CD4-positive, CD25-positive, alpha-beta regulatory T cell (primary cell): ENCODE measurements around the gene TWIST2. TPM values are rescaled to one million over a fixed set of nuclear protein-coding genes. Genes with fewer than 3 reads are reported as not detected.

ENCODE experiments used
- ATAC-seq, 2 donors: fragments of 150-1000 bp; cut with Tn5 transposase; one replicate each; pipeline ENCODE4 v1.10.0; 2021; ENCODE audit warnings: low read depth in 2 of 2, moderate number of reproducible peaks in 2 of 2, moderate library complexity in 1 of 2
- DNase-seq, 3 donors: peaks; one replicate each; pipeline versions ENCODE4 v3.0.0 to v3.0.0-alpha.2; 2012 to 2022; ENCODE audit warnings: mixed read lengths in 1 of 3
- H3K27ac ChIP-seq: one replicate; pipeline ENCODE4 v1.7.0; 2013; ENCODE audit warnings: mild to moderate bottlenecking, low read length; ENCODE audit not compliant: insufficient read depth, poor library complexity, severe bottlenecking
- H3K27me3 ChIP-seq: one replicate; pipeline ENCODE4 v1.7.0; 2013; ENCODE audit warnings: low read length; ENCODE audit not compliant: control insufficient read depth, insufficient read depth
- H3K36me3 ChIP-seq: one replicate; pipeline ENCODE4 v1.7.0; 2013; ENCODE audit warnings: mild to moderate bottlenecking, low read length, moderate library complexity; ENCODE audit not compliant: control insufficient read depth, insufficient read depth
- H3K4me1 ChIP-seq: 2 replicates; pipeline ENCODE4 v1.7.0; 2013; ENCODE audit warnings: mild to moderate bottlenecking, low read length; ENCODE audit not compliant: insufficient read depth, control insufficient read depth, poor library complexity, severe bottlenecking
- H3K4me3 ChIP-seq: one replicate; pipeline ENCODE4 v1.7.0; 2013; ENCODE audit warnings: low read depth, mild to moderate bottlenecking, low read length, moderate library complexity
- H3K9me3 ChIP-seq, 2 experiments: 1 replicate in 1 of 2; 2 replicates in 1 of 2; pipeline ENCODE4 v1.7.0; 2013; ENCODE audit warnings: low read length in 2 of 2, mild to moderate bottlenecking in 1 of 2, moderate library complexity in 1 of 2; ENCODE audit not compliant: control insufficient read depth in 2 of 2
- H3K27ac Mint-ChIP-seq, 3 donors: one replicate each; pipeline ENCODE4 v1.8.0; 2020 to 2022; ENCODE audit warnings: mild to moderate bottlenecking in 3 of 3, mixed read lengths in 3 of 3, moderate library complexity in 2 of 3
- H3K27me3 Mint-ChIP-seq: one replicate; pipeline ENCODE4 v1.8.0; 2022; ENCODE audit warnings: mild to moderate bottlenecking, mixed read lengths
- H3K36me3 Mint-ChIP-seq: one replicate; pipeline ENCODE4 v1.8.0; 2020; ENCODE audit warnings: mixed read lengths
- H3K4me1 Mint-ChIP-seq, 4 donors: one replicate each; pipeline ENCODE4 v1.8.0; 2020 to 2022; ENCODE audit warnings: mixed read lengths in 4 of 4, mild to moderate bottlenecking in 1 of 4
- H3K4me3 Mint-ChIP-seq, 4 donors: one replicate each; pipeline ENCODE4 v1.8.0; 2020 to 2022; ENCODE audit warnings: mild to moderate bottlenecking in 4 of 4, mixed read lengths in 4 of 4, moderate library complexity in 3 of 4
- H3K9me3 Mint-ChIP-seq, 7 donors: one replicate each; pipeline ENCODE4 v1.8.0; 2020 to 2022; ENCODE audit warnings: mixed read lengths in 7 of 7, mild to moderate bottlenecking in 3 of 7, moderate library complexity in 2 of 7
- polyA plus RNA-seq, 4 donors: library from polyadenylated mRNA; unstranded; fragments of 300-500 nt; fragmentation: Illumina TruSeq; gene quantifications; one replicate each; pipeline ENCODE4 v1.2.3, GENCODE V29; 2021
- total RNA-seq: library from RNA; stranded (reverse); gene quantifications from one replicate; pipeline ENCODE4 v1.2.3, GENCODE V29; 2022

Gene TWIST2
- total and polyA plus RNA-seq, 5 donors from 2014 or later = not detected

GRCh38 chr2:238895891-238896600 lies 48.2 kb downstream of the TWIST2 start:
- H3K4me1 Mint-ChIP-seq = no peaks in the 10 kb centered on the region
- DNase-seq (no peak), ATAC-seq (no peak)

GRCh38 chr2:238896641-238897040 lies 48.8 kb downstream of the TWIST2 start:
- no peaks in the 10 kb centered on the region for H3K9me3 Mint-ChIP-seq
- H3K4me3 Mint-ChIP-seq = no peak overlapping the region
- no peaks in the 10 kb centered on the region for H3K4me1 Mint-ChIP-seq
- Histone ChIP-seq H3K27me3 (no peaks in the 10 kb centered on the region), H3K4me1 (no peaks in the 10 kb centered on the region), H3K27ac (no peak overlapping the region), H3K9me3 (no peaks in the 10 kb centered on the region), H3K4me3 (no peak overlapping the region), H3K36me3 (no peaks in the 10 kb centered on the region)
- DNase-seq = no peak
- peaks cover 7% of the 10 kb centered on the region for H3K27me3 Mint-ChIP-seq
- no peaks in the 10 kb centered on the region for H3K36me3 Mint-ChIP-seq
- ATAC-seq = no peak
- no peak overlapping the region for H3K27ac Mint-ChIP-seq

More at GRCh38 chr2:238895891-238896600, 48.2 kb downstream of the TWIST2 start:
- no peaks in the 10 kb centered on the region for H3K4me1 ChIP-seq
- no peak overlapping the region for H3K27ac Mint-ChIP-seq
- no peaks in the 10 kb centered on the region for H3K36me3 ChIP-seq
- no peaks in the 10 kb centered on the region for H3K36me3 Mint-ChIP-seq
- H3K9me3 ChIP-seq = no peaks in the 10 kb centered on the region
- no peaks in the 10 kb centered on the region for H3K27me3 ChIP-seq
- H3K27me3 Mint-ChIP-seq = peaks cover 7% of the 10 kb centered on the region
- H3K4me3 Mint-ChIP-seq = no peak overlapping the region
- H3K9me3 Mint-ChIP-seq = no peaks in the 10 kb centered on the region
- H3K27ac ChIP-seq = no peak overlapping the region
- H3K4me3 ChIP-seq = no peak overlapping the region

GRCh38 chr2:238897122-238897880 lies 49.4 kb downstream of the TWIST2 start:
- Histone ChIP-seq H3K4me1 (no peaks in the 10 kb centered on the region), H3K36me3 (no peaks in the 10 kb centered on the region), H3K27ac (no peak overlapping the region), H3K9me3 (no peaks in the 10 kb centered on the region), H3K27me3 (no peaks in the 10 kb centered on the region), H3K4me3 (no peak overlapping the region)
- H3K36me3 Mint-ChIP-seq = no peaks in the 10 kb centered on the region
- H3K27me3 Mint-ChIP-seq = peaks cover 7% of the 10 kb centered on the region
- no peak for DNase-seq
- ATAC-seq = no peak
- no peak overlapping the region for H3K27ac Mint-ChIP-seq
- H3K9me3 Mint-ChIP-seq = no peaks in the 10 kb centered on the region
- H3K4me1 Mint-ChIP-seq = no peaks in the 10 kb centered on the region
- no peak overlapping the region for H3K4me3 Mint-ChIP-seq

GRCh38 chr2:238897911-238898311 lies 50.0 kb downstream of the TWIST2 start:
- no peak overlapping the region for H3K4me3 ChIP-seq
- no peak overlapping the region for H3K4me3 Mint-ChIP-seq
- no peaks in the 10 kb centered on the region for H3K9me3 ChIP-seq
- H3K36me3 Mint-ChIP-seq = no peaks in the 10 kb centered on the region
- DNase-seq = no peak
- H3K9me3 Mint-ChIP-seq = no peaks in the 10 kb centered on the region
- H3K27me3 ChIP-seq = no peaks in the 10 kb centered on the region
- no peaks in the 10 kb centered on the region for H3K4me1 ChIP-seq
- no peak overlapping the region for H3K27ac ChIP-seq
- H3K27ac Mint-ChIP-seq = no peak overlapping the region
- H3K4me1 Mint-ChIP-seq = no peaks in the 10 kb centered on the region
- peaks cover 7% of the 10 kb centered on the region for H3K27me3 Mint-ChIP-seq
- H3K36me3 ChIP-seq = no peaks in the 10 kb centered on the region
- ATAC-seq = no peak

- no peak overlapping the region for H3K27ac ChIP-seq
- Mint-ChIP-seq H3K4me1 (no peaks in the 10 kb centered on the region), H3K27ac (no peak overlapping the region), H3K4me3 (no peak overlapping the region), H3K27me3 (peaks cover 7% of the 10 kb centered on the region), H3K9me3 (no peaks in the 10 kb centered on the region), H3K36me3 (no peaks in the 10 kb centered on the region)
- no peaks in the 10 kb centered on the region for H3K9me3 ChIP-seq
- no peak for DNase-seq
- no peaks in the 10 kb centered on the region for H3K36me3 ChIP-seq
- no peak for ATAC-seq
- no peaks in the 10 kb centered on the region for H3K4me1 ChIP-seq
- no peak overlapping the region for H3K4me3 ChIP-seq
- H3K27me3 ChIP-seq = no peaks in the 10 kb centered on the region
Measured at GRCh38 chr2:238898534-238899281, 50.8 kb downstream of the TWIST2 start.

- DNase-seq = no peak
- no peaks in the 10 kb centered on the region for H3K27me3 ChIP-seq
- no peaks in the 10 kb centered on the region for H3K36me3 ChIP-seq
- Mint-ChIP-seq H3K27me3 (peaks cover 7% of the 10 kb centered on the region), H3K36me3 (no peaks in the 10 kb centered on the region), H3K4me3 (no peak overlapping the region), H3K27ac (no peak overlapping the region), H3K4me1 (no peaks in the 10 kb centered on the region), H3K9me3 (no peaks in the 10 kb centered on the region)
- no peak overlapping the region for H3K4me3 ChIP-seq
- no peak for ATAC-seq
- no peaks in the 10 kb centered on the region for H3K4me1 ChIP-seq
- no peaks in the 10 kb centered on the region for H3K9me3 ChIP-seq
- no peak overlapping the region for H3K27ac ChIP-seq
Measured at GRCh38 chr2:238899386-238899785, 51.5 kb downstream of the TWIST2 start.

GRCh38 chr2:238900511-238900910 lies 52.6 kb downstream of the TWIST2 start:
- H3K9me3 Mint-ChIP-seq = no peaks in the 10 kb centered on the region
- no peak overlapping the region for H3K27ac ChIP-seq
- H3K4me3 Mint-ChIP-seq = no peak overlapping the region
- no peak for DNase-seq
- no peaks in the 10 kb centered on the region for H3K9me3 ChIP-seq
- no peaks in the 10 kb centered on the region for H3K36me3 ChIP-seq
- peaks cover 7% of the 10 kb centered on the region for H3K27me3 Mint-ChIP-seq
- no peak overlapping the region for H3K27ac Mint-ChIP-seq
- ATAC-seq = no peak
- no peaks in the 10 kb centered on the region for H3K4me1 Mint-ChIP-seq
- H3K4me3 ChIP-seq = no peak overlapping the region
- no peaks in the 10 kb centered on the region for H3K36me3 Mint-ChIP-seq
- H3K4me1 ChIP-seq = no peaks in the 10 kb centered on the region
- no peaks in the 10 kb centered on the region for H3K27me3 ChIP-seq
